GM21723 (cell line): ENCODE measurements around the gene DNPH1.

ENCODE experiments used
- ATAC-seq: cut with Tn5 transposase; IDR thresholded peaks from one replicate; pipeline ENCODE4 v1.9.1; 2021; ENCODE audit warnings: mild to moderate bottlenecking, moderate library complexity; ENCODE audit not compliant: unreplicated experiment

Gene DNPH1

DNA sequence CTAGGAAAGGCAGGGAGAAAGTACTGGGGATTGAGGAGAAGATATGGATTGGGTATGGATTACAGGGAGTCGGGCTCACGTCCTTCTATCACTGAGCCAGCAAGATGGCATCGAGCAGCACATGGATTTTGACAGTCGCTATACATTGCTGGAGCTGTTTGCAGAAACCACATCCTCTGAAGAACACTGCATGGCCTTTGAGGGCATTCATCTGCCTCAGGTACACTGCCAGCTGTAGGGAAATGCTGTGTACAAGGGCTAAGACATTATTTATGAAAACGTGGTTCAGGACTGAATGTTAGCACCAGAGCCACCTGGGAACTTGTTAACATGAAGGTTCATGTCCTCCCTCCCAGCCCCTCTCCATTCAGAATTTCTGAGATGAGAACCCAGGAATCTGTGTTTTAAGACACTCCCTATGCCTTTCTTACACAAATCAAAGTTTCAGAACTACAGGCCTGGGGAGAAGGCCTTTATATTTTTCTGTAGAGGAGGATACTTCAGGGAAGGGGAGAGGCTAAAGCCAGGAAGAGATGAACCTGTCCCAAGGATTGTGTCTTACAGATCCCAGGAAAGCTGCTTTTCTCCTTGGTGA is 43.8 kb downstream of the DNPH1 start:
- ATAC-seq, result no peak

DNA sequence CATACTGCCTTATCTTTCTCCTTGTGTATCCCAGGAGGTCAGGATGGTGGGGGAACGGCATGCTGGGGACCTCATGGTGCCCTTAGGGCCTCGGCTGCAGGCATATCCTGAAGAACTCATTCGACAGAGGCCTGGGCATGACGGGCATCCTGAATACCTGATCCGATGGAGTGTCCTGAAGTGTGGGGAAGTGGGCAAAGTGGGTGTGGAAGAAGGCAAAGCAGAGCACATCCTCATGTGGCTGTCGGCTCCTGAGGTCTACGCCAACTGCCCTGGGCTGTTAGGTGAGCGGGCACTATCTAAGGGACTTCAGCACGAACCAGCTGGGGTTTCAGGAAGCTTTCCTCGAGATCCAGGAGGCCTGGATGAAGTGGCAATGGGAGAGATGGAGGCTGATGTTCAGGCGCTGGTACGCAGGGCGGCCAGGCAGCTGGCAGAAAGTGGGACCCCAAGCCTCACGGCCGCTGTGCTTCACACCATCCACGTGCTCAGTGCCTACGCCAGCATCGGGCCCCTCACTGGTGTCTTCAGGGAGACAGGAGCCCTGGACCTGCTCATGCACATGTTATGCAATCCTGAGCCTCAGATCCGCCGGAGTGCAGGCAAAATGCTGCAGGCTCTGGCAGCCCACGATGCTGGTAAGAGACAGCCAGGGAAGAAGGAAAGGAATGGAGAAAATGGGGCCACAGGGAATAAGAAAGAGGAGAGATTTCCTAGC is 44.9 kb downstream of the DNPH1 start:
- no peak for ATAC-seq

DNA sequence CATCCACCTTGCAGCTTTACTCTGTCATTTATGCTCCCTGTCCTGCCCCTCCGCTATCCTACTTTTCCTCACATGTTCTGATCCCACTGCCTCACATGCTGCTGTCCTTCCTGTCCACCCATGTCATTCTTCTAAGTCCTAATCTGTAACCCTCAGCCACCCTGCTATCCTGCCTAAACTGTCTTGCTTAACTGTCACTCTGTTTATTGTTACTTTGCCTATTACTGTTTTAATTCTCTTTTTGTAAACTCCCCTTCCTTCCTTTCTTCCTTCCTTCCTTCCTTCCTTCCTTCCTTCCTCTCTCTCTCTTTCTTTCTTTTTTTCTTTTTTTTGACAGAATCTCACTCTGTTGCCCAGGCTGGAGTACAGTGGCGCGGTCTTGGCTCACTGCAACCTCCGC is 45.8 kb downstream of the DNPH1 start:
- no peak for ATAC-seq

DNA sequence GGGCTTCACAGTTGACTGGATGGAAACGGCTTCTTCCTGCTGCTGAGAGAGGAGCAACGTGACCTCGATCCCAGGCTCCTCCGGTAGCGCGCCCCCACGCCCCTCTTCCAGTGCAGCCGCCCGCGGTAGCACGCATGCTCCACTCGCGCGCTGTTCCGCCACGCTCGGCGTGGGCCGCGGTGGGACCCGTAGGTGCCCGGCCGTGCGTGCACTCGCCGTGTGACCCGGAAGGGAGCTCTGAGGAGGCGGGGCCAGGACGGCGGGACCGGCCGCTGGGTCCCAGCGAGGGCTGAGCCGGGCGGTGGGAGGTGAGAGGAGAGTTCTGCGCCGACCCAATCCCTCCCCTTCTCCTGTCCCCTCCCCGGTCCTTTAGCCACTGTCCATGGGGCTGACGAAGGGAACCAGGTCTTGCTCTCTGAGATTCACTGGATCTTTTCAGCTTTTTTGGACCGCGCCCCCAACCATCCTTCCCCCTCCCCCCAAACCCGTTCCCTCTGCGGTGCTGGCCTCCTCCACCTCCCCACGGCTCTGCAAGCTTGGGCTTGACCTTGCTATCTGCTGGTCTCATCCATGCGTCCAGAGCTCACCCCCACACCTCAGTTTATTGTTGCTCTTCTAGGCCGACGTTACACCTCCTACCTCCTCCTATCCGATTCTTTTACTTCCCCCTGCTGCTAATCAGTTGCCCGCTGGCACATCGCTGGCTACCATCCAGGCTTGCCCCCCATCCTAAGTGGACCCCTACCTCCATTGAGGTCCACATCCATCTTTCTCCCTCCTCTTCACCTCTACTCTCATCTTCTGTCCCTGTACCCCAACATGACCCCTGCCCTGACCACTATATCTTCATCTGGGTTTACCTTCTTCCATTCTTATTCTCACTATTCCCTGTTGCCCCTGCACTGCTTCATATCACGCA is 47.1 kb downstream of the DNPH1 start, which contains the start of gene CUL9:
CUL9 (plus strand) TSS at position 255 of the 919 bp plus-strand sequence. CDS start 2,115 bp downstream, outside the sequence.
- peak; percentile 90 for ATAC-seq

DNA sequence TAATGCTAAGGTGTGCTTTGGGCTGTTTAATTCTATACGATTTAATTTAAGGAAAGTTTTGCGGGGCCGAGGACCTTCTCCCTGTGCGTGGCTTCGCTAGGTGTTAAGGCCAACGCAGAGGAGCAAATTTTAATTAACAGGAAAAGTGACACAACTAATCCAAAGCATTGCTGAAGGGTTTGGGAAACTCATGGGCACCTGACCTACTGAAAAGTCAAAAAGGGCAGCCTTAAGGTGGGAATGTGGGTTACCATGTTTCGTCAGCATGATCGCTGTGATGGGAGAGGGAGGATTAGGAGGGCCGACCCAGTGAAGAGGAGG is 47.7 kb downstream of the DNPH1 start:
- ATAC-seq, result no peak

DNA sequence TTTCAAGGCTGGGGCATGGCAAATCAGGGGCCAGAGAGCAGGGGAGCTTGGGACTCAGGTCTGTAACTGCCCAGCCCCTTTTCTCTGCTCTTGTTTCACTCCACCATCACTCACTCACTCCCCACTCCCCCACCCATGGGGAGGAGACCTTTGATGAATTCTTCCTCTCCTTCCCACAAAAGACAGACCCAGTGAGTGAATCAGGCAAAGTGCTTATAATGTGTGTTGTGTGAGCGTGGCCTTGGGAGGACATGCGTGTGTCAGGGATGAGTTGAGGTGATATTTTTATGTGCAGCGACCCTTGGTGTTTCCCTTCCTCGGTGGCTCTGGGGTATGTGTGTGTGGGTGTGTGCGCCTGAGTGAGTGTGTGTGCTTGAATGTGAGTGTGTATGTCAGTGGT is 48.3 kb downstream of the DNPH1 start:
- ATAC-seq, result no peak

DNA sequence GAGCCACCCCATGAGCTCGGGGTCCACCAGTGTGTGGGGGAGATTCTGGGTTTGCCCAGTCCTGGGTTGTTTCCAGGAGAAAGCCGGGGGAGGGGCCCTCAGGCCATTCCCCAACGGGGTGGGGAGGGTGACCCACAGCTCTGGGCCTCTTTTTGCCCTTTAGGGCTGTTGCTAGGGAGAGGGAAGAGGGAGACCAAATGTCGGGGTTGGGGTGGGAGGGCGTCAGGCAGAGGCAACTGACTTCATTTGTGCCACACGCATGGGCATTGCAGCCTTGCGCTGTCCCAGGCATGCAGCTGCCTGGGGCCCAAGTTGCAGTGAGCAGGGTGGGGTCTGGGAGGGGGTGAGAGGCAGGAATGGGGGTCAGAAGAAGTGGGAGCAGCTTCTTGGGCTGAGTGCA is 49.2 kb downstream of the DNPH1 start:
- no peak for ATAC-seq

DNA sequence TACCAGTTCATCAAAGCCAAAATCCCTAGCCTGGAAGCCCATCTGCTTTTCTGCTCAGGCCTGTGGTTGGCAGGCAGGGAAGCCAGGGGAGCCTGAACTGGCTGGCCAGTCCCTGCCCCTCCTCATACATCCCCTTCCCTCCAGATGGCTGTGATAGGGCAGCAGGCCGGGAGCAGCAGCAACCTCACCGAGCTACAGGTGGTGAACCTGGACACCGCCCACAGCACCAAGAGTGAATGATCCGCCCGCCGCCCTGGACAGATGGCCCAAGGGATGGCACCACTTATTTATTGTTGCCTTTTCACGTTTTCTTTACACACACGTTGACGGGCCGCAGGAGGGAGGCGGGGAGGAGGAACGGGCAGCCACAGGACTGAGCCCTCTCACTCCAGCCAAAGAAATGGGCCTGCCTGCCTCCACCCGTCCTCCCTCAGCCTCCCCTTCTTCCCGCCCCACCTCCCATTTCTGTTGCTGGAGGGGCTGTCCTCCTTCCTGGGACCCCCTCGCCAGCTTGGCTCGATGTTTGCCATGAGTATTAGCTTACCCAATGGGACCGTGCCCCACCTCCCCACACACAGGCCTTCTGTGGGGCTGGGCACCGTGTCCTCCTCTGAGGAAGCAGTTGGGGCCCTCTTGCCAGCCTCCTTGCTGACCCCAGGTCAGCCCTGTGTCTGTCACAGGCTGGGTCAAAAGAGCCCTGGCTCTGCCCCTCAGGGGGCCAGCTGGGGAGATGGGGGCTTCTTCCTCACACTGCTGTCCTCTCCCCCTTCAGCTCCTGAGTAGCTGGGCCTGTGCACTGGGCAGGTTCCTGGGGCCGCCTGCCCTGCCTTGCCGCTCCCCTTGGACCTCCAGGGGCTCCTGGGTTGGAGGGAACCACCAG is 50.1 kb downstream of the DNPH1 start:
- ATAC-seq, result no peak

DNA sequence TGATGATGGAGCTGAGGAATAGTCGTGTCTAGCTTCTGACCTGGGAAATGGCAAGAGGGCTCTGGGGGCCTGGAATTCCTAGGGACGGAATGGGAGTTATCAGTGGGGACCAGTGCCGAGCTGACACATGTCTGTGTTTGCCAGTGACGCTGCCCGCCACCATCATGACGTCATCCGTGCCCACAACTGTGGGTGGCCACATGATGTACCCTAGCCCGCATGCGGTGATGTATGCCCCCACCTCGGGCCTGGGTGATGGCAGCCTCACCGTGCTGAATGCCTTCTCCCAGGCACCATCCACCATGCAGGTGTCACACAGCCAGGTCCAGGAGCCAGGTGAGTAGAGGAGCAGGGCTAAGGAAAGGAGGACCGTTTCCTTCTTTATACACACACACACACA is 51.1 kb downstream of the DNPH1 start:
- no peak for ATAC-seq

DNA sequence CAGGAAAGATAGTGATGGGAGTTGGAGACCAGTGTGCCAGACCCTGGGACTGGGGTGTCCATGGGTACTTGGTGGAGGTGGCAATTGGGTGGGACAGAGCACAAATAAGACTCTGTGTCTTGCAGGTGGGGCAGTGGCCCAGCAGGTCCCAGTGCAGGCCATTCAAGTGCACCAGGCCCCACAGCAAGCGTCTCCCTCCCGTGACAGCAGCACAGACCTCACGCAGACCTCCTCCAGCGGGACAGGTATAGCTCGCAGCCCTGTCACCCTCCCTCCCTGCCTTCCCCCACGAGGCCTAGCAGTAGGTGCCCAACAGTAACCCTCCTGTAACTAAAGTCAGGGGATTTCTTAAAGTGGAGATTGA is 52.9 kb downstream of the DNPH1 start:
- ATAC-seq, result no peak

DNA sequence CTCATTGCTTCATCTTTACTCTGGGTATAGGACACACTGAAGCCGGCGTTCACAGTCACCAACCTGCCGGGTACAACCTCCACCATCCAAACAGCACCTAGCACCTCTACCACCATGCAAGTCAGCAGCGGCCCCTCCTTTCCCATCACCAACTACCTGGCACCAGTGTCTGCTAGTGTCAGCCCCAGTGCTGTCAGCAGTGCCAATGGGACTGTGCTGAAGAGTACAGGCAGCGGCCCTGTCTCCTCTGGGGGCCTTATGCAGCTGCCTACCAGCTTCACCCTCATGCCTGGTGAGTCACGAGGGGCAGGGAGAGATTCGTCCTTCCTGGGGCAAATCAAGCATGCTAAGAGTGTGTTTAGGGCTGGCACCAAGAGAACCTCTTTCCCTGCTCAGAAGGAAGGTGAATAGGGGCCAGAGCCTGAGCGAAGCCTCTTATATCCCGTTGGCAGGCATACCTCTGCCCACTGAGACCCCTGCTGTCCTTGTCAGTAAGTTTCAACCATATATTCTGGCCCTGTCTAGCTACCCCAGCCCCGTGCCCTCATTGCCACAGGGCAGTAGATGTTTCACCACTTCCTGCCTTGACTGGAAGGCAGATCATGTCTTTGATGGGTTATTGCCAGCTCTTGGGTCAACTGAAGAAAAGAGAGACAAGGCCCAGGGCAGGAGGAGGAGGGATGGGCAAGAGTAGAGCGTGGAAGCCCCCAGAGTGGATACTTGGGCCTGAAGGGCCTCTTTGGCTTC is 53.4 kb downstream of the DNPH1 start:
- no peak for ATAC-seq
